22Rv1 (cell line): Measurements from ENCODE around the gene TNS3.

Source experiments
- H3K27ac ChIP-seq: fragments of 450-650 bp; 2 replicates; pipeline ENCODE4 v1.5.1; 2017
- CTCF ChIP-seq: fragments of 450-650 bp; IDR thresholded peaks from 2 replicates; pipeline ENCODE4 v1.5.1; 2017; ENCODE audit warnings: mild to moderate bottlenecking
- ZFX ChIP-seq: fragments of 450-650 bp; IDR thresholded peaks from 2 replicates; pipeline ENCODE4 v1.6.1; 2017; ENCODE audit warnings: antibody characterized with exemption, borderline replicate concordance

TNS3 gene

GRCh38 chr7:47483604-47484273 lies 98.2 kb downstream of the TNS3 start:
- no peak overlapping the region for H3K27ac ChIP-seq
- TF ChIP-seq ZFX (no peak), CTCF (no peak)

- TF ChIP-seq ZFX (no peak), CTCF (no peak)
- no peak overlapping the region for H3K27ac ChIP-seq
Measured at GRCh38 chr7:47482013-47482875, 99.7 kb downstream of the TNS3 start.

- TF ChIP-seq CTCF (no peak), ZFX (no peak)
- H3K27ac ChIP-seq, result no peak overlapping the region
Measured at GRCh38 chr7:47481541-47482012, 100.3 kb downstream of the TNS3 start.

- H3K27ac ChIP-seq, result no peak overlapping the region
- TF ChIP-seq CTCF, result no peak
- no peak for TF ChIP-seq ZFX
Measured at GRCh38 chr7:47480576-47481538, 101.1 kb downstream of the TNS3 start.

- TF ChIP-seq ZFX (no peak), CTCF (no peak)
- H3K27ac ChIP-seq, result no peak overlapping the region
Measured at GRCh38 chr7:47479821-47480575, 101.9 kb downstream of the TNS3 start.

GRCh38 chr7:47478926-47479711 lies 102.8 kb downstream of the TNS3 start:
- TF ChIP-seq ZFX, result no peak
- no peak overlapping the region for H3K27ac ChIP-seq
